Measurements from ENCODE around the gene FBLIM1.

FBLIM1 gene

GRCh38 chr1:15747378-15747777, 11.2 kb upstream of the FBLIM1 start:
- in situ Hi-C loops (cut with MboI; ENCODE audit: low sequenced_read_pairs, unreplicated experiment) = loop anchor here (10.0 to 25.0 kb wide), 2 partner anchors 153 to 410 kb away; no protein-coding TSS in a partner anchor
- DNase-seq (ENCODE audit: low spot score) = no peak
- no peak for TF ChIP-seq CTCF (IDR thresholded peaks at IDR 0.05; ENCODE audit: borderline replicate concordance, control extremely low read depth, extremely low read depth, insufficient read depth, missing control alignments)

GRCh38 chr1:15748264-15748663, 10.3 kb upstream of the FBLIM1 start:
- DNase-seq (ENCODE audit: low spot score) = no peak
- in situ Hi-C loops (cut with MboI; ENCODE audit: low sequenced_read_pairs, unreplicated experiment) = loop anchor here (10.0 to 25.0 kb wide), 2 partner anchors 153 to 411 kb away; no protein-coding TSS in a partner anchor
- no peak for TF ChIP-seq CTCF (IDR thresholded peaks at IDR 0.05; ENCODE audit: borderline replicate concordance, control extremely low read depth, extremely low read depth, insufficient read depth, missing control alignments)

GRCh38 chr1:15748690-15749398, 9.8 kb upstream of the FBLIM1 start:
- TF ChIP-seq CTCF (IDR thresholded peaks at IDR 0.05; ENCODE audit: borderline replicate concordance, control extremely low read depth, extremely low read depth, insufficient read depth, missing control alignments) = no peak
- DNase-seq (ENCODE audit: low spot score) = no peak
- in situ Hi-C loops (cut with MboI; ENCODE audit: low sequenced_read_pairs, unreplicated experiment) = loop anchor here (10.0 to 25.0 kb wide), 2 partner anchors 154 to 412 kb away; no protein-coding TSS in a partner anchor

- no peak for DNase-seq (ENCODE audit: low spot score)
- in situ Hi-C loops (cut with MboI; ENCODE audit: low sequenced_read_pairs, unreplicated experiment) = loop anchor here (10.0 to 25.0 kb wide), 2 partner anchors 155 to 412 kb away; no protein-coding TSS in a partner anchor
- no peak for TF ChIP-seq CTCF (IDR thresholded peaks at IDR 0.05; ENCODE audit: borderline replicate concordance, control extremely low read depth, extremely low read depth, insufficient read depth, missing control alignments)
Observed at GRCh38 chr1:15749399-15750291, 8.9 kb upstream of the FBLIM1 start.

GRCh38 chr1:15750924-15751323, 7.7 kb upstream of the FBLIM1 start:
- no peak for DNase-seq (ENCODE audit: low spot score)
- in situ Hi-C loops (cut with MboI; ENCODE audit: low sequenced_read_pairs, unreplicated experiment) = no loop called here
- TF ChIP-seq CTCF (IDR thresholded peaks at IDR 0.05; ENCODE audit: borderline replicate concordance, control extremely low read depth, extremely low read depth, insufficient read depth, missing control alignments) = no peak

- DNase-seq (ENCODE audit: low spot score) = no peak
- no peak for TF ChIP-seq CTCF (IDR thresholded peaks at IDR 0.05; ENCODE audit: borderline replicate concordance, control extremely low read depth, extremely low read depth, insufficient read depth, missing control alignments)
- in situ Hi-C loops (cut with MboI; ENCODE audit: low sequenced_read_pairs, unreplicated experiment) = no loop called here
Observed at GRCh38 chr1:15751717-15752116, 6.9 kb upstream of the FBLIM1 start.
